Stimulated activated CD8-positive, alpha-beta memory T cell treated with anti-CD3 and anti-CD28 coated beads, Interleukin-12 subunit alpha, Interleukin-12 subunit beta, amount 100 ng/mL, for 24 hours (primary cell): ENCODE data around the gene EPS8L3.

Experiments
- DNase-seq: peaks from one replicate; pipeline ENCODE4 v3.0.0-alpha.2; 2020; ENCODE audit errors: extremely low read depth

Gene EPS8L3

DNA sequence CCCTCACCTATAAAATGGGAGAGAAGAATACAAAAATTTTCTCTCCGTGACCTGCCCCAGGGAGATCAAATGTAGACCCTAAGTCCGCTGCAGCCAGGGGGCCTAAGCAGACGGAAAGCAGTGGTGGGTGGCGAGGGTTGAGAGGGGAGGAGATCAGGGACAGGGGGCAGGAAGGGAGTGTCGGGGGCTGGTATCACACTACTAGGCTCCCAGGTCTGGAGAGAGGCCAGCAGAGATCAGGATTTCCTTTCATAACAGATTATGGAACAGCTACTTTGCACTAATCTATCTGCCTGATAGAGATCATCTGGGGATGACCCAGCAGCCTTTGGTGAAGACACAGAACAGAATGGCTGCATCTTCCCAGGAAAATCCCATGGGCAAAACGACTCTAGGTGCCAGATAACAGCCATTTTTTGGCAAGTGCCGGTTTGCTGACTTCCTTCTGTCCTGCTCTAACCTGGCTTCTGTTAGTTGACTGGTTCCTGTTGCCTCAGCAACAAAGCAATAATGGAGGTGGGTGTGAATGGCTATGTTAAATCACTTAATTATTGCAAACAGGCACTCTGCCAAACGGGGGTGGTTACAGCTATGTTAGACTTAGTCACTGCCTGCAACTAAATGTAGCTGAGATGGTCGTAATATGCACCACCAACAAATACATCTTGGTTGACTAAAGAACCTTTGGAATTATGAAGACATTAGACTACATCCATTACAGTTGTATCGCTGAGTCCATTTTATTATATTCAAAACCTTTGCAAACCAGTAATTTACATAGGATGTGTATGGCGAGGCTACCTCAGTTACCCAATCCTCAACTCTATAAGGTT lies 30.0 kb upstream of the EPS8L3 start:
- no peak for DNase-seq

DNA sequence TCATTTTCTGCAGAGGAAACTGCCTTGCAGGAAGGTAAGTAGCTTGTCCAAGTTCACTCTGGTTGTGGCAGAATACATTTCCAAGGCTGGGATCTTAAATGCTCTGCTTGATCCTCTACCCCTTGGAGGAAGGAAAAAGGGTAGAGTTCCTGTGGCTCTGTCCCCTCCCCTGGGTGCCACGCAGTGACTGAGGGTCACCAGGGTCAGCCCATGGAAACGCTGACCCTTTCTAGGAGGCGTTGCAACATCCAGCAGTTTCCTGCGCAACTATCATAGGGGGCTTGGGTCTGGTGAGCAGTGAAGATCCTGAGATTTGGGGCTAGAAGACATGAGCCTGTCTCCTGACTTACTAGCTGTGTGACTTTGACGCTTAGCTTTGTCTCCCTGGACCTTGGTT lies 29.4 kb upstream of the EPS8L3 start:
- no peak for DNase-seq

DNA sequence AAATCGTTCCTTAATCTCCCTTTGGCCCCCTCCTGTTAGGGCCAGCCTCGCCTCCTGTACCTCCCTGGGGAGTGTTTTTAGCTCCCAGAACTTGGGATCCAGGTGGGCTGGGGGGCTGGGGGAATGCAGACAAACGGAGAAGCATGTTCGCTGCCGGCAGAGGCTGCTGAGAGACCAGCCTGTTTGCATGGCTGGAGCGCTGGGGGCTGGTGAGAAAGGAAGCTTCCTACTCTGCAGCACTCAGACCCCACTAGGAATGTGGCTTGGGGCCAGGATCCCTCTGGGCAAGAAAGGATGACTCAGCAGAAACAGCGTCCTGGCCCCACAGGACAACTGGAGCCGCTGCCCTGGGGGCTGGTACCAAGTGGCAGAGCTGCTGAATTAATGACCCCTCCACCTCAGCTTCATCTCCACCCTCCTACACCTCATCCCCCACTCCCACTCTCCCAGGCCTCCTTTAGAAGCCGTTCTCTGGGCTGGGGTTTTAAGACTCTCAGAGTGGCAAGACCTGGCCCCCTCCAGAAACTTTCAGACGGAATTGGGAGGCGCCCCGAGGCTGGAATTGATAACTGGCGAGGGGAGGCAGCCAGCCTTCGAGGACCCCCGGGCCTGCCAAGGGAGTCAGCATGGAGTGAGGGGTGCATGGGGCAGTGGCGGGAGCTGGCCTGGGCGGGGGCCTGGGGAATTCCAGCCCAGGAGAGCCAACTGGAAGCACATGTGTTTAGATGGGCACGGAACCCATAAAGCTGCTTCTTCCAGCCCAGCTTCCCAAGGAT lies 28.5 kb upstream of the EPS8L3 start:
- DNase-seq = no peak

DNA sequence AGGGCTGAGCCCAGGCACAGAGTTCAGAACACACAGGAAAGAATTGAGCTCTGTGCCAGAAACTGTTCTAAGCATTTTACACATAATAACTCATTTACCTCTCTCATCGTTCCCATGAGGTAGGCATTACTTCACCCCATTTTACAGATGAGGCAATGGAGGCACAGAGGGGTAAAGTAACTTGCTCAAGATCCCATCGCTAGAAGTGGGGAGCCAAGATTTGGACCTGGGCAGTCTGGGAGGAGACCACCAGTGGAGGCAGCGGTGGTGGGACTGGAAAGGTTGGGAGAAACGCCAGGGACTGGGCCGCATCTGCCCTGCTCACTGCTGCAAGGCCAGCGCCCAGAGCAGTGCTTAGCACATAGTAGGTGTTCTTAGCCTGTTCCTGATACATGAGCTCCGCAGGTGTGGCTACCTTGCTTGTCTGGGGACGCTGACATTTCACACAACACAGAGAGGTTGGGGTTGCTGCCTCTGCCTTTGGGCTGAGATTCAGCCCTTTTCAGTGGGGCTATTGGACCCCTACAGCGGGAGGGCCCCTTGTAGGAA lies 27.8 kb upstream of the EPS8L3 start:
- DNase-seq = no peak

DNA sequence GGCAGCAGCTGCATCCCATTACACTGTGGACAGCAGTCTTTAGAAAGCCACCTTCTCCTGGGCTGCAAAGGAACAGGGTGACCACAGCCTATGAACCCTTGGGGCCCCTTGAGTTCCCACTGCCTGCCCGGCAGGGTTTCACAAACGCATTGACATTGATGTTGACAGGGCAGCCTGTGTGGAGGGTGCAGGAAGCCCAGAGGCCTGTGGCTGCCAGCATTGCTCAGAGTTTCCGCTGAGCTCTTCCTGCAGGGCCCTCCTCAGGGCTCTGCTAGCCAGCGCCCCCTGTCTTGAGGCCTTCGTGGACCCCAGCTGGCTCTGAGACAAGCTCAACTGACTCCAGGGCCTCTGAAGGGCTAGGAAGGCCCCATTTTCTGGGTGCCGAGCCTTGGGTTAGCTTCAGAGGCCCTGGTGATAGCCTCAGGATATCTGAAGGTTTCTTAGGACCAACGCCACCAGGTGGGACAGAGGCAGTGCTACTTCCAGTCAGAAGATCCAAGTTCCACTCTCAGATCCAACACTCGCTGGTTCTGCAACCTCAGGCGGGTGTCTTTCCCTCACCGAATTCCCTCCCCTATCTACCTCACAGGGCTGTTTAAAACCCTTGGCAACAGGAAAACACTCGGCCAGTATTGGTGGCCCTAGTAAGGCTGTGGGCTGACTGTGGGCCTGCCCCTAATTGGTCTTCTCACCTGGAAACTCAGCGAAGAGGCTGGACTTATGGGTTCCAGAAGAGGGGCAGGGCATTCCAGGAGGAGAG lies 27.2 kb upstream of the EPS8L3 start:
- DNase-seq = peak; percentile 55

DNA sequence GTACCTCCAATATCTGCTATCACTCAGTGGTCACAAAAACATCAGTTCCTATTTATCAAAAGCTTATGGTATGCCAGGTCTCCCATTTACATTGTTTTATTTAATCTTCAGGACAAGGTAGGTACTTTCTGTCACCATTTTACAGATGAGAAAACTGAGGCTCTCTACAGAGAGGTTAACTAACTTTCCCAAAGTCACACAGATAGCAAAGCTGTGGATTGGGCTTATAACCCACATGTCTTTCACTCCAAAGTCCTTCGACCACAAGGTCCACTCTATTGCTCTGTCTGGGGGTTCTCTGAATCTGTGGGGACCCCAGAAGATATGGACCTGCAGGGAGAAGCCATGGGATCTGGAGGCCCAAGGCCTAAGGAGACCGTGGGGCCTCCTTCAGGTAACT lies 26.6 kb upstream of the EPS8L3 start:
- no peak for DNase-seq

DNA sequence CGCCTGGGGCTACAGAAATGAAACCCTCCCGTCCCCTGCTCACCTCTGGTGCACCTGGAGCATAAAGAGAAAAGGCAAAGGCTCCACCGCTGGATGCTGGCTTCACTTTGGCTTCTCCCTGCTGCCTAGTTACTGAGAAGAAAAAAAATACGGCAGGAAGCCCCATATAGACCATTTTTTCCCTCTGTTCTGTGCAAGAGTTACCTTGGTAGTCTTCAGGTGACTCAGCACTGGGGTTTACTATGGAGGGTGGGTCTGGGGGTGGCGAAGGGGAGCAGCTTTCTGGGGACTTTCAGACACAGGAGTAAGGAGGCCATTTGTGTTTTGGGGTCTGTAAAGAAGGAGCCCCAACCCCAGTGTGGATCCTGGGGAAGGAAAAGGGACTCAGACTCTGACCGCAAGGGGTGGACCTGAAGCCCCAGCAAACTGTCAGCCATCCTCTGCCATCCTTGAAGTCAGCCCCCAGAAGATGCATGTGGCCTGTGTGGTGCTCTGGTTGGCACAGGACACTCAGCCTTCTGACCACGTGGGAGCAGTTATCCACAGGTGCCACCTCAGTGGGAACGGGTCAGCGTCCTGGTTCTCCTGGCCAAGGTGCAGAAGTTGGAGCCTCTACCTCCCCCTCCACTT lies 25.9 kb upstream of the EPS8L3 start:
- DNase-seq = no peak

DNA sequence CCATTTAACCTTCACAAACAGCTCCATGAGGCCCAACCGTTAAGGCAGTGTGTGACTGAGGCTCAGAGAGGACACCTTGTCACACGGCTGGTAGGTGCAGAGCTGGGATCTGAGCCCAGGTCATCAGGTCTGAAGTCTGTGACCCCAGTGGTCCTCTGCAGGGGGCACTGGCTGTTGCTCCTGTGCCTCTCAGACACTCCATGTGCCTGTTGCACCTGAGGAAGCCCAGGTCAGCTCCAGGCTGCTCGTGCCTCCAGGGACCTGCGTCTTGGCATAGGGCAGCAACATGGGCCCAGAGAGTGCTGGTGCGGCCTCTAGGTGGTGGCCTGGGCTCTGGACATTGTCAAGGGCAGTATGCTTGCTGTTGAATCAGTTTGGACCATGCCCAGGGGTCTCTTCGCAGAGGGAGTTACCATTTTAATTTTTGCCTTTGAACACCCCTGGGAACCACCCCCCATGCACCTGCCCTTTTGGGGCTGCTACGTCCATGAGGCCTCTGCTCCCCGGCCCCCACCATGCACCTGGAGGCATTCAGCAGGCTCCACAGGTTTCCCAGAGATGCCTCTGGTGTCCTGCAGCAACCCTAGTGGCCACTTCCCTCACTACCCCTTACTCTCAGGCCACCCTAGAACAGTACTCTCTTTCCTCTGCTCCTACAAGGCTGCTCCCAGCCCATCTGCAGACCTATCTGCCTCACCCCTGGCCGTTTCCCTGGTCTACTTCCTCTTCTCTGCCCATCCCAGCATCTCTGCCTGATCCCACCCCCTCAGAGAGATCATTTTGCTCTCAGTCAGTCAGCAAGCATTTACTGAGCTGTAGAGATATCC lies 25.2 kb upstream of the EPS8L3 start:
- no peak for DNase-seq

DNA sequence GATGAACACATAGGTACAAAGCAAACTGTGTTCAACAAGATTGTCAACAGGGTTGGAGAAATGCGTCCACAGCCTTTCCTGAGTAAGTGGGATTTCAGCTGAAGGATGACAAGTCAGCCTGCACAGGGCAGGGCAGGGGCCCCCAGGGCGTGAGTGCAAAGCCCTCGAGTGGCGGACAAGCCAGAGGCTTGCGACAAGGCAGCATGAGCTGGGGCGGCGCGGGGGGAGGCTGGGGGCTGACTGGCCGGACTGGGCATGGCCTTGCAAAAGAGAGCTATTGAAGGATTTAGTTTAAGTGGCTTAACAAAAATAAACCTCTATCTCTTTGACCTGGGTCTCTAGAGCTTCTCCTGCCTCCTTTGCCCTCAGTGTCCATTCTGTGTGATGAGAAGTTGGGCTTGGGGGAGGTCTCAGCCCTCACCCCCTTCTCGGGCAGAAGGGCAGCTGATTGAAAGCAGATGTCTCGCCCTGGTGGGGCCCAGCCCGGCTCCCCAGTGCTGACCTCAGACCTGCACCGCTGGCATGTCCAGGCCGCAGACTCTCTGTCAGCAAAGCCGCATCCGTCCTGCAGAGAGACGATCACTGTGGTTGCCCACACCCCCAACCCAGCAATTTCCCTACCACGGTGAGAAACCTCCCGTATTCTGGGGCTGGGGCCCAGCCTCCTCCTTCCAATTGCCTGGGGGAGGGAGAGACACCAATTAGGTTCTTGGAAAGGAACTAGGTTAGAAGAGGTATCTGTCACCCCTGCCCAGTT lies 24.3 kb upstream of the EPS8L3 start:
- DNase-seq = no peak

DNA sequence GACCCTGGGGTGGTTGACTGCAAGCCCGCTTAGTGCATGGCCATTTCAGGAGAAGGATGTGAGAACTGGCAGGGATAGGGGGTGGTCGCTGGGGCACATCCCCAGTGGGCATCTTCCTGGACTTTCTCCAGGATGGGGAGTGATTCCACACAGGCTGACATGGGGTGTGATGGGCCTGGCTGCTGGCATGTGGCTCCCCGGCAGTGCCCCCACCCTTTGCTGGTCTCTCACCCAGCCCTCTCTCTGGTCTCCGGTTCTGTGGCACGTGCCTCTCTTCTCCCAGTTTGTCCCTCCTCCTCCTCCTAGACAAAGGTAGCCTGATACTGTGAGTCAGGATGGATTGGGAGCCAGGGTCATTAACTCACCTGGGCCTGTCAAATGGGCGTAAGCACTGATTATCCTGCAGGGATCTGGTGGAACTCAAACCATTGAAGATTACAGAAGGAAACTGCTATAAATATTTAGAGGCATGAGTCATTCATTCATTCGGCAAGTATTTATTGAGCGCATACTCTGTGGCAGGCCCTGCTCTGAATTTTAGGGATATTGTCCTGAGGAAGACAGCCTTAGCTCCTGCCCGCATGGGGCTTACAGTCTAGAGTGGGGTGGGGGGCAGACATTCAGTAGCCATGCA lies 23.6 kb upstream of the EPS8L3 start:
- DNase-seq = no peak

DNA sequence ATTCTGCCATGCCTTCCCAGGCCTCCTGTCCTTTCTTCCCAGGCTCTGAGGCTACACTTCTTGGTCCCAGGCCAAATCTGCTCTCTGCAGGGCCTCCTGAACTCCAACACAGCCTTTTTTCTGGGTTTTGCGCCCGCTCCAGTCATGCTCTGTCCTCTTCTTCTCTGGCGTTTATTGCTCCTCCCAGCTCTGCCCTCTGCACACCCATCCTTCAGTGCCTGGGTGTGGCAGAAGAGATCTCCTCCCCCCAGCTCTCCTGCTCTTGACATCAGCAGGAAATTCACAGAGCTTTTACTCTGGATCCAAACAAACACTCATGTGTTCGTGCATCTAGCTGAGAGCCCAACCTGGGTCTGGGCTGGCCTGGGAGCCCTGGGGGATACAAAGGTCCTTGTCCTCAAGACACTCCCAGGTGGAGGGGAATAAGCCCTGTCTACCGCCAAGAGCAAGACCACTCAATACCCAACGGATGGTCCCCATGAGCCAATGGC lies 22.9 kb upstream of the EPS8L3 start:
- DNase-seq = no peak

DNA sequence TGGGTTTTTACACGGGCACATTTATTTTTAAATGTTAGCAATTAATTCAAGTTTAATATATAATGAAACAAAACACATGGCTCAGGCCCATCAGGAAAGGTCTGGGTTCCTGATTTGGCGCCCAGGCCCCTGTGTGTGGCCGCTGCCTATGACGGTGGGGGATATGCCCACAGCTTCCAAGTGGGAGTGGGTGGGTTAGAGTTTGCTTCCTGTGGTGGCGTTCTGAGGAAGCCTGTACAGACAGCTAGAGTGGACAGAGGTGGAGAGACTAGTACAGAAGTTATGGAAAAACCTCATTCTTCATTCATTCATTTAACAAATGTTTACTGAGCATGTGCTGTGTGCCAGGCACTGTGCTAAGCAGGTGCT lies 22.4 kb upstream of the EPS8L3 start:
- DNase-seq = no peak

DNA sequence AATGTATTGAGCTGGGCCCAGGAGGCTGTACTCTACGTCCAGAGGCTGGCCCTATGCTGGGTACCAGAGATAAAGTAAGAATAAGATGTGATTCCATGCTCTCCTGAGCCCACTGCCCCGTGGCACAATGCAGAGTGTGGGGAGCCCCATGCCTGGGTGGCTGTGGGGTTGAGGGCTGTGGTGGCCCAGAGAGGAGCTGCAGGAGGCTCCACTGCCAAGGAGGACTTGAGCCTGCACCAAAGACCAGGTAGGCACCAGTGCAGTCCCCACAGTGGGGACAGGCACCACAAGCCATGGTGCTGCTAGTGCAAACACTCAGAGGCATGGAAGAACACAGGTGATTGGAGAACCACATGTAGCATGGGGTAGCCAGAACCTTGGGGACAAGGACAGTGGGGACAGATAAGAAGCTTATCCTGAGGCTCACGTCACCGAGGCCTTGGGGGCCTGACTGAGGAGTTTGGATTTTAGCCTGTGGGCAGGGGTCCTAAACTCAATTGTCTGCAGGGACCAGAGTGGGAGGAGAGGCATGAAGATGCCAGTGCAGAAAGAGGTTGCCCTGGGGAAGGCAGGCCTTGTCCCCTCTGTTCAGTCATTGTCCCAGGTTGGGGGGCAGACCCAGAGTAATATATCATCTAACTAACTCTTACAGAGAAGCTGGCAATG lies 21.9 kb upstream of the EPS8L3 start:
- no peak for DNase-seq

DNA sequence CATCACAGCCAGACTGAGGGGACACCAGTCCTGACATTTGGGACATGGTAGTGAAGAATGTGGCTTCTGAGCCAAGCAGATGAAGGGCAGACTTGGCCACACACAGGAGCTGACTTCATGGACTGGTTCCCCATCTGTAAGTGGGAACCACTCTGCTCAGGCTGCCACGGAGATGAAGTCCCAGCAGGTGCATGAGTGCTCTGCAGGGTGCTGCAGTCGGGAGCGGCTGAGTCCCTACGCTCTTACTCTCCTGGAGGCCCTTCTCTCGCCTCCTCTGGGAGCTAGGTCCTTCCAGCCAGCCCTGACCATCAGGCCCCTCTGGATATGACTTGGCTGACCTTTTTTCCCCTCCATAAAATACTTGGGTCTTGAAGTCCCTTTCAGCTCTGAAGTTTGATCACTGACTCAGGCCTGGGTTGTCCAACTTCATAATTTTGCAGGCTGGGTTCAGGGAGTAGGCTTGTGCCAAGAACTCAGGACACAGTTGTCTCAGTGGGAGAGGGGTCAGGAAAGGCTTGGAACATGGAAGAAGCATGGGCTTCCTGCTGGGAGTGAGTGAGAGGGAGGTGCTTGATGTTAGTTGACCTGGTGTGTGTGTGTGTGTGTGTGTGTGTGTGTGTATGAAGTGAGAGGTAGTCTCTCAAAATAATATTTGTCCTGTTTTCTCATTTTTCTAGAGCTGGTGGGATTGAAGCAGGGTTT lies 21.0 kb upstream of the EPS8L3 start:
- no peak for DNase-seq

DNA sequence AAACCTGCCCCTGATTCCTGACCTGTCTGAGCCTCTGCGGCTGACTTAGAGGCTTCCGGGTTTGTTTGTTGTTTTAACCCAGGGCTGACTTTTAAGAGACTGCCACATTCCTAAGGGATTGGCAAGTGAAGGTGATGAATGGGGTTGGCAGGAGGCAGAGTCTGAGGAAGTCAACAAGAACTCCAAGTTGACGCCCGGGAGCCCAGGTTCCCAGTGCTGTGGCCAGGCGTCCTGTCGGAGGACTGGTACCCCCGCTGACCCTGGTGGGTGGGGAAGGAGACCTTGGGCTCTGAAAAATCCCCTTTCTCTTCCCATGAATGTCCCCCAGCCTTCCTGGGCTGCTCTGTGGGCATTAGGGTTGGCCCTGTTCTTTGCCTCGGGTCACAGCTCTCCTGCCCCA lies 19.7 kb upstream of the EPS8L3 start:
- no peak for DNase-seq

DNA sequence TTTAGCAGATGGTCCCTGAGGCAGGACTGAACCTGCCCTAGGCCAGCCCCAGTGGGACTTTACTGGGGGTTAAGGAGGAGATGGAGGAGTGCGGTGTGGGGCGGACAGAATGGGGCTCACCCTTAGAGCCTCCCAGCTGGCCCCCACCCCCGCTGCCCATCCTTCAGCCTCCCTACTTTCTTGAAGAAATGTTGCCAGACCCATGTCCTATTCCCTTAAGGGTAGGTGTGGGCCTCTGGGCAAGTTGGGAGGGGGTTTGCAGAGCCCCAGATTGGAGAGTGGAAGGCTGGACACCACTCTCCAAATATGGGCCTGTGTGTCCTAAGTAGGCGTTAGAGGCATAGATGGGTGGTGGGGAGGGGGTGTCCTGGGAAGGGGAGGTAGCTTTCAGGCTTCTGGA lies 19.2 kb upstream of the EPS8L3 start:
- DNase-seq = no peak

DNA sequence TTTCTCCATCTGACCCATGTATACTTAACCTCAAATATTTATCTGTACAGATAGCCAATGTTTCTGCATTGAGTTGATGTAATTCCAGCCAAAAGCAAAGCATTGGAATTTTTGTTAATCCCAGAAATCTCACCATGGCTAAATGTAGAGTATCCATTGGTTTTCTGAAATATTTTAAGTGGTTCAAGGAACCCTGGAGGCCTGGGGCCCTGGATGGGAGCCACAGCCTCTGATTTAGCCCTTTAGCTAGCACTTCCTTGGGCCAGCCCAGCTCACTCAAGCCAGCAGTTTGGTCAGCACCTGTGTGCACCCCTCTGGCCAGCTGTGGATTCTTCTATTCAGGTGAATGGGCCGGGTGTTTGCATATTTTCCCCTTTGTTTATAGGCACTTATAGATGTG lies 18.8 kb upstream of the EPS8L3 start:
- DNase-seq = no peak

DNA sequence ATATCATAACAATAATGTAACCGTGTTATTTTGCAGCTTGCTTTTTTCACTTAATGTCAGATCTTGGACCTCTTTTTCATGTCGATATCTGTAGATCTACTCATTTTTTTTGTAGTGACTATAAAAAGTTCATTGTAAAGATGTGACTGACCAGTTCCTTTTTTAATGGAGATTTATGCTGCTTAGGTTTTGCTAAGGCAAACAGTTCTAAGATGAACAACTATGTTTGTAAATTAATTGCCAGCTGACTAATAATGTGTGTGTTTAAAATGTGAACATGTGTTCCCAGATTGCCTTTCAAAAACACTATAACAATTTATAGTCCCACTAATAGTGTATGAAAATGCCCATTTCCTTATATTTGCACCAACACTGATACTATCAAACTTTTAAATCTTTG lies 18.1 kb upstream of the EPS8L3 start:
- DNase-seq = no peak
